HK-2 (cell line): ENCODE data around the gene PITX1.

Experiments used
- DNase-seq: peaks from one replicate; pipeline ENCODE4 v3.0.0-alpha.2; 2018; ENCODE audit not compliant: unreplicated experiment

PITX1 gene

DNA sequence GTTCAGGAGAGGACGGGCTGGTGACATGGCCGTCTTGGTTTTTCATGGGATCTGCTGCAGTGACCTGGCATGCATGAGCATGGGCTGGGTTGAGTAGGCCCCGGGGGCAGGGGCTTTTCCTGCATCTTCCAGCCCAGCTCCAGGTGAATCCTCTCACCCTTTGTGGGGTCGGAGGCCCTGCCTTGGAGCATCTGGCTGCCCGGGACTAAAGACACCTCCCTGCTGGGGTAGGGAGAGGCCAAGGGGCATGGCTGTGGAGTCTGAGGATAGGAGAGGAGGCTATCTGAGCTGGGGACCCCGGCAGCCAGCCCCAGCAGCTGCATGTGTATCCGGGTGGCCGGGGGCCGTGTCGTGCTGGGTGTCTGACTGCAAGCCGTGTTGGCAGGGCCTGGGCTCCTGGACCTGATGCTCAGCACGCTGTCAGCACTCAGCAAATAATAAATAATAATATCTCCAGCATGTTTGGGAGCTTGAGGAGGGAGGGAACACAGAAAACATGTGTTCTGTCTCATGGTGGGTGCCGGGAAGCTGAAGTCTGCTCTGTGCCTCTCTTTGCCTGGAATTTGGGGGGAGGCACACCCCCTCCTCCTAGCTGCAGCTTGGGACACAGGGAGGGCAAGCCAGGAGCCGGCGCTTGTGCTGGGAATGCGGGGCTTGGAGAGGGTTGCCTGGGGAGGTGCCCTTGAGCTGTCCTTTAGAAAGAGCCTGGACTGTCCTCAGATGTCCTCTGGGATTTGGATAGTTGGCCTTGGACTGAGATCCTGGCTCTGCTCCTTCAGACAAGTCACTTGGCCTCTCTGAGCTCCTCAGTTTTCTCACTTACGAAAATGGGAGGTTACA is 28.4 kb upstream of the PITX1 start:
- DNase-seq = no peak

DNA sequence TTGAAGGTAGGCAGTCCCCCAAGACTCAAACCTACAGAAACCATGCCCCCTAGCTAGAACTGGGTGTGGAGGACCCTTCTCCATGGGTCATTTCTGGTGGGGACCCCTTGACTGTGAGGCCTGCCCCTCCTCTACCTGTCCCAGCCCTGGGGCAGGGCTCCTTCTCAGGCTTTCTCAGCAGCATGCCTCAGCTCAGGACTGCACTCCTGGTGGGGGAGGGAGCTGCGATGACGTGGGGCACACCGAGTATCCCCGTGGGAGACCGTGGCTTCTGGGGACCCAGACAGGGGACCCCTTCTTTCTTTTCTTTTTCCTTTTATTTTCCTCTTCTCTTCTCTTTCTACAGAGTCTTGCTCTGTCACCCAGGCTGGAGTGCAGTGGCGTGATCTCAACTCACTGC is 27.0 kb upstream of the PITX1 start:
- no peak for DNase-seq

DNA sequence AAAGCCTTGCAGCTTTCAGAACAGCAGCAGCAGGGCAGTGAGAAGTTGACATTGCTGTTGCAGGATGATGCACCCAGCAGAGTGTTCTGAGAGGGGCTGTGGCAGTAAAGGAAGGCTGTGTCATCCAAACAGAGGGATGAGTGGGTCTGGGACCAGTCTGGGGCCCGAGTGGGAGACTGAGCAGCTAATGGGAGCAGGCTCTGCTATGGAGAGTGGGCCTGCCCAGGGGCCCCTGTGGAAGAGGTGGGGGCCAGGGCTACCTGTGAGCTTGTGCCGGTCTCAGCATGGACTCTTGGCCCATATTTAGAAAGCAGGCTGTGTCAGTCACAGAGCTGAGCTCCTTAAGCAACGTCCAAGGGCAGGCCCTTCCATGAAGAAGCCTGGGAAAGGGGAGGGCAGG is 26.0 kb upstream of the PITX1 start:
- DNase-seq = no peak

DNA sequence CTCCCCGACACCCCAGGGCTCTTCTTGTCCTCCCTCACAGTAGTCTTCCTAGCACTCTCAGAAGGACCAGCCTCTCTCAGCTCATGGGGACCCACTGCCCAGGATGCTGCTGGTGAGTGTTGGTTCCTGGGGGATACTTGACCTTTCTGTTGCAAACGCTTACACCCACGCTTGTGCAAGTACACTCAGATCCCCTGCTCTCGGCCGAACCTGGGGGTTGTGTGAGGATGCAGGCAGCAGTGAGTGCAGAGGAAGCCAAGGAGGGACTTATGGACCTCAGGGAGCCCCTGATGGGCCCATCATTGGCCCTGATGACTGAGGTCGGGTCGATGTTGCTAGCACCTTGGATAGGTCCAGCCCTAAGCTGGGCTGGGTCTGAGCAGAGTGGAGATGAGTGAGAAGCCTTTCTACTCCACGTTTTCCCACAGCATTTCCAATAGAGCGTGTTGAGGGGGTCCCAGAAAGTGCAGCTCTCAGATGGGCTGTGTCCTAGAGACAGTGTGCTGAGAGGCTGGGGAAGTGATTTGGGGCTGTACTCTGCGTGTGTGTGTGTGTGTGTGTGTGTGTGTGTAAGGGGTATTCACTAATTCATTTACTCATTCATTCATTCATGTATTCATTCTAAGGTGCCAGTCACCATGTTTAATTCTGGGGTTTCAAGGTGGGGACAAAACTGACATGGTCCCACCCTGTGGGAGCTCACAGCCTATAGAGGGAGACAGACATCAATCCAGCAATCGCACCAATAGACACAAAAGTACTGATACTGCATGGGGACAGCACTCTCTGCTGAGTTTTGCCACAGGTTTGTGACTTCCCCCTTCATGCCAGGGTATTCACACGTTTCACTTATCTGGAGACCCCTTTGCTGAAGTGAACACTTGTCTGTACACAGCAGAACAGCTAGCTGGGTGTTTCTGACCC is 25.2 kb upstream of the PITX1 start:
- no peak for DNase-seq

DNA sequence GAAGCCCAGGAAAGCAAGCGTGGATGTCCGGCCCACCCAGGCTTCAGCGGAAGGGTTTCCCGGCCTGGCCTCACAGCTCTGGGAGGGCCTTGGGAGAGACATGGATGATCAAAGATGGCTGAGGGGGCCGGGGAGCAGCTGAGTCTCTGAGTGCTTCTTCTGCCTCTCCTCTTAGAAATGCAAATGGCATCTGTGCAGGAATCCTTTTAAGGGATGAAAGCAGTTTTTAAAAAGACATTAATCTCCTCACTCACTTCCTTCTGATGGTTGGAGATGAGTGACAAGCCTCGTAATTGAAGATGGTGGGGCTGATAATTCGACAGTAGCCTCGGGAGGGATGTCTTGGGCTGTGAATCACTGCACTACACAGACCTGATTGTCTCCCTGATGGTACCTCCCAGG is 24.3 kb upstream of the PITX1 start:
- no peak for DNase-seq

DNA sequence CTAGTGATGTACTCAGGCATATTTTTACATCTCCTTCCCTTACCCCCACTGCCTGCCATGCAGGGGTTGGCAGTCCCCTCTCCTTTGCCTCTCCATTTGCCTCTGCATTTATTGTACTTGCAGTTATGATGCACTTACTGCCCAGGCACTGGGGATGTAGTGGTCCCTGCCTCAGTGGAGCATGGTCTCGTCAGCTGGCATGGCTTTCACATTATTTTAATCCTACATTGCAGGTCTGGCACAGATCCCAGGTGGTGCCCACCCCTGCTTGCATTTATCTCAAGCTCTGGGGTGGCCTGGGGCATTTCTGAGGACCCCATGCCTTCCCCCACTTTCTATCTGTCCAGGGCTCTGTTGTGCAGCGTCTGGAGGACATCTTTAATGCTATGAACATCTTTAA is 23.2 kb upstream of the PITX1 start:
- DNase-seq = no peak

DNA sequence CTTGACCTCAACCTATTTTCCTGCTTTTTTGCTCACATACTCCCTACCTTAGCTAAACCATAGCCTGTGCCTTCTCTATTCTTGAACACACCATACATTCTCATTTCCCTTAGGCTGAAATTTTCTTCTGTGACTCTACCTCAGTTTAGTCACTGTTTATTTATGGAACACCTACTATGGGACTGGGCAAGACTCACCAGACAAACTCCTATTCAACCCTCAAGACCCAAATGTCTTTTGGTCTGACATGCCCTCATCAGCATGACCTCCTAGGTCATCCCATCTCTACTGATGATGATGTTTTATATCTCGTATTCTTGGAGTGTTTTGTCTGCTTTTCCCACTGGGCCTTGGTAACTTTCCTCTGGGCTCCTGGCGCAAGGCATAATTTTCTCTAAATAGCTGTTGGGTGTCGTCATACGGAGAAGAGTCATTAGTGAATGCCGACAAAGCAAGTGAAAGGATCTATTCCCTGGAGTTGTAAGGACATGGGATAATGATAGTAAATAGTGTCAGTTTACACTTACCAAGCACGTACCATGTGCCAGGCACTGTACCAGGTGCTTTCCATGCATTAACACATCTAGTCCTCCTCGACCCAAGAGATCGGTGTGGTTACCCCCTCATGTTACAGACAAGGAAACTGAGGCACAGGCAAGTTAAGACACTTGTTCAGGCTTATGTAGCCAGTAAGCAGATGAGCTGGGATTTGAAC is 22.4 kb upstream of the PITX1 start:
- no peak for DNase-seq

DNA sequence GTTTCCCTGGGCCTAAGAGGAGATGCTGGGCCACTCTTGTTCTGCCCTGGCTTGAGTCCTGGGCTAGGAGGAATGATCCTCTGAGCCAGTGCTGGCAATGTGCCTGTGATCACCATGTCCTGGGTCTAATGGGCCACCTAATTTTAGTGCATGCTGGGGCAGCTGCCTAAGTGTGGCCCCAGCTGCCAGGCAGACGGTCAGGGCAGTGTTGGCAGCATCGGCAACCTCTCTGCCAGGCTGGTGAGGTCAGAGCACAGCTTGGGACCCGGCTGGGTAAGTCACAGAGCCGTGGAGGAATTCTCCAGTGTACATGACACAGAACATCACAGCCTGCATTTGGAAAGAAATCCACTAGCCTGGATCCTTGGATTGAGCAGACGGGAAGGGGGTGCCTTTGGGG is 21.4 kb upstream of the PITX1 start:
- no peak for DNase-seq

DNA sequence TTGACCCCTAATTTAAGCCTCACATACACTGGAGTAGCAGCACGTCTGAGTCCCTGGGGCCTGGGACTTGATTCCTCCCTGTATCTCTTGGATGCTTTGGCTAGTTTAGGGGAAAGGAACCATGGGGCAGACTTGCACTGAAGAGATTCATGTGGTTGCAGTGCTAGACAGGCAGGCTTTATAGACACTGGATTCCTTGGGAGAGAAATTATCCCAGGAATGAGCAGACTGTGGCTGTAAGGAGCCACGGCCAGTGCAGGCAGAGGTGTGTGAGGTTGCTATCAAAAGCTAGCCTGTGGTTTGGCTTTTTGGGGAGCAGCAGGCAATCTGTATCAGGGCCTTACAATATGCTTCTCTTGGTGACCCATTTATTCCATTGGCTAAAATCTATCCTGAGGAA is 20.5 kb upstream of the PITX1 start:
- DNase-seq = no peak

DNA sequence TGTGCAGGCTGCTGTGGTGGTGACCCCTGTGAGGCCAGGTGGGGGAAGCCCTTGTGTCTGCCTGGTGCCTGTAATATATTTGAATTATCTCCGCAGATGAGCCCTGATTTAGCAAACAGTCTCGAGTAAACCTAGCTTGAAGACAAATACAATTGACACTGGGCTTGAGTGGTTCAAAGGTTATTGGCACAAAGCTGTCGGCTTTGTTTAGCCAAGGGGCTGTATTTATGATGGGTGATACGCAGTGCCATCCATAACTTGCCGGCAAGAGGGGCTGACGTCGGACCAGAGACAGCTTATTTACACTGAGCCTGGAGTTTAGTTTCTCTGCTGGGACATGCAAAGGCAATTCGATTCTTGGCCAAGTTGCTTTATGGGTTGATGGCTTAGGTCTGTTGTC is 20.0 kb upstream of the PITX1 start:
- DNase-seq = no peak

DNA sequence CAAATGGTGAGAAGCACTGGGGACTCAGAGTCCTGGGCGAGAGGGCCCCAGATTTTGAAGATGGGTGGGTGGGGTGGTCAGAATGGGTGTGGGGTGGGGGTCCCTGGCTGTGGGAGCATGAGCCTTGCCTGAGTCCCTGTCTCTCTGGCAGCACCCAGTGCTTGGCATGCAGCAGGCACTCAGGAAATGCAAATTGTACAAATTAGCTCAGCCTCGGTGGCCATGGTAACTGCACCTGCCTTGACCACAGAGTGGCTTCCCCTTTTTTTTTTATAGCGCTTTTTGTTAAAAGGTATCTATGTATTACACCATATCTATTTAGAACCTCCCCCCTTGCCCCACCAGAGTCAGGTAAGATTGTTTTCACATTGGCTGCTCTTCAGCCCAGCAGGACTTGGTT is 19.2 kb upstream of the PITX1 start:
- no peak for DNase-seq

DNA sequence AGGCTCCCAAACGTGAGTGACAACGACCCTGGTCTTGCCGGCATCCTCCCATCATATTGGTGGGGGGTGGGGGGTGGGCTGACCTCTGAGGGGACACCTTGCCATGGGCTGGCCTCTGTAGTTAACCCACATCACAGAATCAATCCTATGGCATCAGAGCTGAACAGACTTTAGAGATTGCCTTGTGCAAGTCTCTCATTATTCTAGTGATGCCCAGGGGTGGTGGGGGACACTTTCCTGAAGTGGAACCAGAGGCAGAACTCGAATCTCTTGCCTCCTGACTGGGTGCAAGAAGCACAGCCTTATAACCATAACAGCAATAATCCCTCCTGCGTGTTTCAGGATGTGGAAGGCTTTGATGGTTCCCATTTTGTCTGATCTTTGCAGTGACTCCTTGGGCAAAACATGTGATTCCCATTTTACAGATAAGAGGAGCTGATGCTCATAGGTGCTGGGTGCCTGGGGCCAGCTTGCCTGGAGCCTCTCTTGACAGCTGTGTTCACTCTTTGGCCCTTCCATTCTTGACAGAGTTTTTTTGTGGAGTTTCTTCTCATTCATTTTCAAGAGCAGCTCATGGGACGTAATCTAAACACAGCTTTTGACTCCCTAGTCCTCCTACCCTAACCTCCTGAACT is 18.6 kb upstream of the PITX1 start:
- no peak for DNase-seq

DNA sequence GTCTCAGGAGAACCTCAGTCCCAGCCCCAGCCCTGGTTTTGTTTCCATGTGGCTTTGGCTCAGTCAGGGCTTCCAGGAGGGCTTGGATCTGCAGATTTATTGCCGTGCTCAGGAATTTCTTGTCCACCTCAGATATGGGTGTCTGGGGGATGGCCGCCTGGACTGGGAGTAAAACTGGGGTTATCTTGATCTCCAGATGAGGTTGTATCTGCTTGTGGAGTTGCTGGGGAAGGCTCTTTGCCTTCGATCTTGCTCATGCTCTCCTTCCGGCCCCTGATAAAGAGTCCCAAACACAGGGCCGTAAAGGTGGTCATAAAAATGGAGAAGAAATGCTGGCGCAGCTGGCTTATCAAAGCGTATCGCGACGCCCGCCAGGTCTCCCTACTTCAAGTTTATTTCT is 17.8 kb upstream of the PITX1 start:
- no peak for DNase-seq

DNA sequence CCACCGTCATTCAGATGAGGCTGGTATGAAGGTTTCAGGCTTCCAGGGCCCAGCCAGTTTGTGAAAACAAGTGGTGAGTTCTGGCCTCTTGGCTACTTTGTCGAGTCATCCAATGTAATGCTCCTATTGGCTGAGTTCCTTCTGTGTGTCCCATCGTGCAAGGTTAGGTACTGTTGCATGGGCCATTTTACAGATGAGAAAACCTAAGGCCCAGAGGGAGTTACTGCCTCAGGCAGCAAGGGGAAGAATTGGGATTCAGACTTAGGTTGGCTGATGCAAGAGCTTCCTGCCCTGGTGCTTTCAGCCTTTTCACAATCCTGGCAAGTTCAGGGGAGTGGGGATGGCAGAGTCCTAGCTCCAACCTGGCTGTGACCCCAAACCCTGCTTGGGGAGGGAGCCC is 17.4 kb upstream of the PITX1 start:
- no peak for DNase-seq

DNA sequence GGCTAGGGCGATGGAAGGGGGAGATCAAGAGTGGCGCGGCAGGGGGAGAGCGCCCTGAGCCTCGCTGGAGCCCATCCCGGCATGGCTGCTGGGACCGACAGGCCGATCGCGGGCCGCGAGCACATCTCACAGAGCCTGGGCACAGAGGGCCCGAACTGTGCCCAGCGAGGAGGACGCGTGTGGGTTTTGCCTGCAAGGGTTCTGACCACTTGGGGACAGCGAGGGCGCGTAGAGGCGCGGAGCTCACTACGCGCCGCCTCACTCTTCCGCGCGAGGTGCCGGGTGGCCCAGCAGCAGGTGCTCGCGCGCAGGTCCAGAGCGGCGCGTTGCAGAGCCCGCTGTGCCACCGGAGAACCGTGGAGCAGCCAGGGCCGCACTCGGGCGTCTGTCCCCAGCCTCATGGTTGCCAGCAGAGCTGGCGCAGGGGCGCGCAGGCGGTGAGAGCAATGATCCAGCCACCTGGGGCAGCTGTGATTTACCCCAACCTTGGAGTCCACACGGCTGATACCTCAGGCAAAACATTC is 16.3 kb upstream of the PITX1 start:
- DNase-seq = no peak

DNA sequence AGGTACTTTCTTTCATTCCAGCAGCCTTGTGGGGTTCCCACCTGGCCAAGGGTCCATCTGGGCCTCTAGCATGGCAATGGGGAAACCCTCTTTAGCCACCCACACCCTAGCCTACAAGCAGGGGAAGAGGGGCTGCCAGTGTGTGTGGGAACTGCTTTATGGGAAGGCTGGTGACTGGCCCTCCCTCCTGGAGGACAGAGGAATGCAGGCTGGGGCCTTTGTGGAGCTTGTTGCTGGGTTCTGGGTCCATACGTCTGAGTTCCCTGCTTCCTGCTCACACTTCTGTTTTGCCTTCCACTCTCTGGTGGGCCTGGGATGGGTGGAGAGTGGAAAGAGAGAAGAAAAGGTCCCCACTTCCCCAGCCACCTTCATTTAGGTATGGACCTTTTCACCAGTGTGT is 14.9 kb upstream of the PITX1 start:
- DNase-seq = no peak

DNA sequence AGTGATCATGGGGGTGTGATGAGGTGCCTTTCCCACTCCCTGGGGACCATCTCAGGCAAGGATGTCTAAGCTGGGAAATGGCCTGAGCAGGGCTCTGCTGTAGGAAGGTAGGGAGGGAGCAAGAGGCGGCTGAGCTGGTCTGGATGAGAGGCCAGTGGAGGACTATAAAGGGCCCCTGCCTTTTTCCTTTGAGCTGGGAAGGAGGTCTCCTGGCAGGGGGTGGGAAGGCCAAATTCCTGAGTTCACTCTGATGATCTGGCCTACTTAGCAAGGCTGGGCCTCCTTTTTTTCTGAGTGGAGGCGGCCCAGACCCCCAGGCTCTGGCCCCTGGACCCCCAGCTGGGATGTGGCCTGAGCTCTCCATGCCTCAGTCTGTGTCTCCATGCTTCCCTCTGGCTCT is 14.3 kb upstream of the PITX1 start:
- DNase-seq = no peak

DNA sequence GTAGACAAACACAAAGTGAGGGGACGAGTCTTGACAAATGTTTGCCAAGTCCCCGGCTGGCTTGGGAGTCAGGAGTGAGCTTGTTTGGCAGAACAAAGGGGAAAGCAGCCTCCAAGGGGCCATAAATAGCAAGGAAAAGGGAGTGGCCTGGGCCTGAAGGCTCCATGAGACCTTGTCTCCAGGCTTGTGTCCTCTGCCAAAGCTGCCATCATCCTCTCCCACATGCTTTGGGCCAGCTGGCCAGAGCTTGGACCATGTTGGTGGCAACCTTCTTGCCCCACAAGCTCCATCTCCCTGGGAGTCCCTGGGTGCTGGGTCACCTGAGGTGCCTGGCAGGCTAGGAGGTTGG is 13.3 kb upstream of the PITX1 start:
- DNase-seq = no peak

DNA sequence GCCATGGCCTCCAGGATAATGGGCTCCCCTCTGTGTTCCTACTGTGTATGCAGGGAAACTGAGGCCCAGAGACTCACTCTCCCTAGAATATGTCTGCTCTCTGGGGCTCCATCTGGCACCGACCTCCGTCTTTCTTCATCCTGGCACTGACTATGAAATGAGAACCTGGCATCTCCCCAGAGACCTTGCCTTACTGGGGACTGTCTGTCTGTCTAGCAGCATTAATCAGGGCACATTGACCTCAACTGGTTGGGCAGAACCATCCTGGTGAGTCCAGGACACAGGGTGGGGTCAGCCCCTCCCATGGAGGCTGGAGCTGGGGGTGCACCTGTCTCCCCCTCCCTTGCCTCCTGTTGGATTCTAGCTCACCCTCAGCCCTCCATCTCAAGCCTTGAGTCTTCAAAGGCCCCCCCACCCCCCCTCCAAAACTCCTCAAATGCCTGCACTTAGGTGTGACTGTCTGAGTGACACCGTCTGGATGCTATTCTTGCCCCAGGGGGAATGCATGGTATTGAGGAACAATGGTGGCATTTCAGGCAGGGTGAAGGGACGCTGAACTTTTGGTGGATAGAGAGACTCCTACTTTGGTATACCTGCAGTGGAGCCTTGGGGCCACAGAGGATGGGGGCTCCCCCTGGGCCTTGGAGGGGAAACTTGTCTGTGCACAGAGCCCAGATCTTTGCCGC is 12.8 kb upstream of the PITX1 start:
- no peak for DNase-seq

DNA sequence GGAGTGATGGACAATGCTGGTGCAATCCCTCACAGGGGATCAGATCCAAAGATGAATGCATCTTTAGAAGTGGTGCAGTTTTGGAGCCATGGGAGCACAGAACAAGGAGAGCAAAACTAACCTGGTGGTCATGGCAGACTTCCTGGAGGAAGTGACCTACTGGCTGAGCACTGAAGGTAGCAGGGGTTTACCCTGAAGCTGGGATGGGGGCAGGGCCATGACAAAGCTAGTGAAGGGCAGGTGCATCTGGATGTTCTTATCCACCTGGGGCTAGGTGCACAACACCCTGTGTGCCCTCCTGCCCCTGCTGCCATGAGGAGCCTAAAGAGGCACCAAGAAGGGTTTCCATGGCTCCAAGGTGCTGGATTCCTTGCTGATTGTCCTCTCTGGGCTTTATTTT is 11.5 kb upstream of the PITX1 start:
- DNase-seq = no peak

DNA sequence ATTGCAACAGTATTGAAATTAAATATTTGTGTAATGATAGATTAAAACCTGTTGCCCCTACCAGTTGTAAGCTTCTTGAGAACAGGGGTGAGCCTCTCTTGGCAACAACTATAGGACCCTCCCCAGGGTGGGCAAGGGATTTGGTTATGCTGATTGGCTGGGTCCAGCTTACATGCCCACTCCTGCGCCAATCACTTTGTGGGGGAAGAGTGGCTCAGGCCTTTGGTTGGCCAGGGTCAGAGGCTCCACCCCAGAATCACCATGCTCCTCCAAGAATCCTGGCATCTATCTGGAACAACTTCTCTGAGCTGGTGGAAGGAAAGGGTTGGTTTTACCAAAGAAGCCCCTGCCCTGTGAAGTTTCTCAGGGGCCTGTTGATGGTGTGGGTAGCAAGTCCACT is 8.6 kb upstream of the PITX1 start:
- DNase-seq = no peak
